Psoas muscle (tissue), 8 donors: ENCODE measurements around the gene SLC6A19. TPM values are rescaled to one million over a fixed set of nuclear protein-coding genes. Genes with fewer than 3 reads are reported as not detected.

Experiments used
- ATAC-seq, 4 donors: fragments of 200-7000 bp; cut with Tn5 transposase; one replicate each; pipeline ENCODE4 v1.9.1; 2020; ENCODE audit warnings: moderate library complexity in 3 of 4, mild to moderate bottlenecking in 2 of 4
- DNase-seq, 2 donors: peaks; one replicate each; pipeline ENCODE4 v3.0.0-alpha.2; 2020
- H3K27ac ChIP-seq: fragments of 200-600 bp; one replicate; pipeline ENCODE4 v1.8.0; 2022
- H3K27me3 ChIP-seq, 3 donors: fragments of 200-600 bp in 1 of 3; one replicate each; pipeline versions ENCODE4 v1.6.1 to v1.8.0; 2013 to 2022; ENCODE audit warnings: low read length in 2 of 3, mild to moderate bottlenecking in 2 of 3, moderate library complexity in 1 of 3; ENCODE audit not compliant: insufficient read depth in 3 of 3
- H3K36me3 ChIP-seq, 2 donors: fragments of 200-600 bp in 1 of 2; one replicate each; pipeline versions ENCODE4 v1.6.1 to v1.8.0; 2013 to 2022; ENCODE audit warnings: low read depth in 1 of 2, mild to moderate bottlenecking in 1 of 2, moderate library complexity in 1 of 2; ENCODE audit not compliant: insufficient read depth in 1 of 2
- H3K4me1 ChIP-seq: fragments of 200-600 bp; one replicate; pipeline ENCODE4 v1.8.0; 2022
- H3K4me3 ChIP-seq: fragments of 200-600 bp; one replicate; pipeline ENCODE4 v1.8.0; 2022; ENCODE audit warnings: mild to moderate bottlenecking
- H3K9me3 ChIP-seq: fragments of 200-600 bp; one replicate; pipeline ENCODE4 v1.8.0; 2022
- WGBS, 3 donors: extraction: QIAGEN DNeasy Blood & Tissue Kit; methylation state at CpG; one replicate each; pipeline versions ENCODE4 v1.1.6 to v1.1.7; 2013; 5-methylcytosine and 5-hydroxymethylcytosine counted together
- intact Hi-C, 2 donors: fragments of 100-400 bp; cut with DNase I; formaldehyde crosslinking; loops; one replicate each; pipeline versions ENCODE4 v1.11.0 to v1.14.2; 2022
- polyA plus RNA-seq, 3 donors: library from polyadenylated mRNA; stranded (reverse); fragments of 200-250 nt; gene quantifications; one replicate each; pipeline ENCODE4 v1.2.3, GENCODE V29; 2013
- total RNA-seq, 4 donors: library from RNA; stranded (reverse); fragmentation: NEBNext Ultra II Directional in 2 of 4; extraction: Animal tissue kit (Norgen Biotek cat#: 25700) in 2 of 4; gene quantifications; one replicate each; pipeline versions ENCODE4 v1.2.1 to v1.2.4, GENCODE V29; 2021 to 2023
- TF ChIP-seq, protein P1 (sequence below): fragments of 200-600 bp; IDR thresholded peaks from one replicate; pipeline ENCODE4 v1.8.0; 2022; ENCODE audit warnings: antibody characterized with exemption
- donor health status: healthy with polysubstance abuse.
- donor health status: DM: no; HTN: no; CAD: no; lungs with moderate emphysema.
- donor health status: Bipolar disorder and iron deficiency.
- donor health status: healthy.
- donor health status: DM: yes; HTN: yes; CAD: no.
- donor health status: DM: no; HTN: no; CAD: no.
- donor health status: DM: no; HTN: no; CAD: no.
- donor health status: DM: yes; HTN: yes; CAD: no.

The SLC6A19 gene
- total and polyA plus RNA-seq, 7 donors: 0.03 to 0.08 TPM; not detected in 5

- no peak overlapping the region for H3K27ac ChIP-seq
- 85 to 89% (median 87%) methylated on average over 15 to 29 of the region's 30 CpGs for WGBS, 3 donors
- H3K36me3 ChIP-seq: no peaks in the 10 kb centered on the region
- ATAC-seq: no peak
- peak; percentile 2 to 46 for DNase-seq
- no peaks in the 10 kb centered on the region for H3K9me3 ChIP-seq
- peaks cover 0 to 18% (median 6%) of the 10 kb centered on the region in 3 donors for H3K27me3 ChIP-seq
- H3K4me3 ChIP-seq: no peak overlapping the region
- no peaks in the 10 kb centered on the region for H3K4me1 ChIP-seq
- TF ChIP-seq, protein P1, sequence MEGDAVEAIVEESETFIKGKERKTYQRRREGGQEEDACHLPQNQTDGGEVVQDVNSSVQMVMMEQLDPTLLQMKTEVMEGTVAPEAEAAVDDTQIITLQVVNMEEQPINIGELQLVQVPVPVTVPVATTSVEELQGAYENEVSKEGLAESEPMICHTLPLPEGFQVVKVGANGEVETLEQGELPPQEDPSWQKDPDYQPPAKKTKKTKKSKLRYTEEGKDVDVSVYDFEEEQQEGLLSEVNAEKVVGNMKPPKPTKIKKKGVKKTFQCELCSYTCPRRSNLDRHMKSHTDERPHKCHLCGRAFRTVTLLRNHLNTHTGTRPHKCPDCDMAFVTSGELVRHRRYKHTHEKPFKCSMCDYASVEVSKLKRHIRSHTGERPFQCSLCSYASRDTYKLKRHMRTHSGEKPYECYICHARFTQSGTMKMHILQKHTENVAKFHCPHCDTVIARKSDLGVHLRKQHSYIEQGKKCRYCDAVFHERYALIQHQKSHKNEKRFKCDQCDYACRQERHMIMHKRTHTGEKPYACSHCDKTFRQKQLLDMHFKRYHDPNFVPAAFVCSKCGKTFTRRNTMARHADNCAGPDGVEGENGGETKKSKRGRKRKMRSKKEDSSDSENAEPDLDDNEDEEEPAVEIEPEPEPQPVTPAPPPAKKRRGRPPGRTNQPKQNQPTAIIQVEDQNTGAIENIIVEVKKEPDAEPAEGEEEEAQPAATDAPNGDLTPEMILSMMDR: no peak
- intact Hi-C loops: loop anchor here in 1 of 2 donors (10.0 kb wide), 1 partner anchor 253 kb away; no protein-coding TSS in a partner anchor
These were observed 23.4 kb upstream of the SLC6A19 start for GRCh38 chr5:1177826-1178528.

DNA sequence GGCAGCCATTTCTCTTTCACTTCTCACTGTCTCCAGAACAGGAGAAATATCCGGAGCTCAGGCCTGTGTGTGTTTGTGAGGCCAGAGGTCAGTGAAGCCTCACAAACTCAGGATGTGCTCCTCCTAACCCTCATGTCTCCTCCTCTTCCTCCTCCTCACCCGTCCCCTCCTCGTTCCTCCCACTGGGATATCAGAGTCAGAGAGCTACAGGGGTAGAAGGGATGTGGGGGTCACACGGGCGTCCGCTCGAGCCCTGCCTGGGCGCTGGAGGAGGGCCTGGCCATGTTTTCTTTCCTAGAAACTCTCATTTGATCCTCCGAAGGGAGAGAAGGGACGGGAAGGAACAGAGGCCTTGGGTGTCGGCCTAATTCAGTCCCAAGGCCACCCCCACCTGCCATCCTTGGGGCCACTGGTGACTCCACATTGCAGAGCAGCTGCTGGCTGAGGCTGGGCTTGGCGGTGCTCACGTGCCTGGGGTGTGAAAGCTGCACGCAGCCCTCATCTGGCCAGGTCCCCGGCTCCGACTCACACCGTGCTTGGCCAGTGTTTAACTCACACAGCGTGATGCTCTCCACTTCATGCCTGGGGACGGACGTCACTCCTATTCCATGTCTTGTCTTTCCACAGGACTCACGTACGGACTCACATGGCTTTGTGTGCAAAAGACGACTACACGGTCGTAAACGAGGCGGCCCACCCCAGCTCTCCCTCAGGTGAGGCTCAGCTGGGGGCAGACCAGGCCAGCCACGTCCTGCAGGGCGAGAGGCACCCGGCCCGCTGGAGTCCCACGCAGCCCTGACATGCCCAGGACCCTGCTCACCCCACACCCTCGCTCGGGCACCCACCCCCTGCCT, 22.6 kb upstream of the SLC6A19 start:
- H3K4me1 ChIP-seq: no peaks in the 10 kb centered on the region
- no peaks in the 10 kb centered on the region for H3K9me3 ChIP-seq
- DNase-seq (peak in 1 of 2 donors; percentile 47), ATAC-seq (no peak)
- H3K36me3 ChIP-seq: no peaks in the 10 kb centered on the region
- no peak overlapping the region for H3K27ac ChIP-seq
- H3K4me3 ChIP-seq: no peak overlapping the region
- WGBS, 3 donors: 69 to 75% methylated on average over 28 to 32 of the region's 34 CpGs; no CpG with 5 or more reads in 1 of the 3 donors
- TF ChIP-seq, protein P1: no peak
- intact Hi-C loops: loop anchor here in 1 of 2 donors (10.0 kb wide), 1 partner anchor 254 kb away; no protein-coding TSS in a partner anchor
- peaks cover 0 to 17% (median 6%) of the 10 kb centered on the region in 3 donors for H3K27me3 ChIP-seq

- Histone ChIP-seq H3K27ac (no peak overlapping the region), H3K4me1 (no peaks in the 10 kb centered on the region), H3K4me3 (no peak overlapping the region), H3K27me3 (peaks cover 0 to 11% (median 6%) of the 10 kb centered on the region in 3 donors), H3K36me3 (no peaks in the 10 kb centered on the region), H3K9me3 (no peaks in the 10 kb centered on the region)
- DNase-seq (peak in 1 of 2 donors; percentile 42), ATAC-seq (no peak)
- WGBS, 3 donors: 84 to 92% methylated on average over 3 to 7 of the region's 9 CpGs; no CpG with 5 or more reads in 1 of the 3 donors
- intact Hi-C loops: loop anchor here in 1 of 2 donors (10.0 kb wide), 1 partner anchor 255 kb away; no protein-coding TSS in a partner anchor
- TF ChIP-seq, protein P1: no peak
These were observed 22.0 kb upstream of the SLC6A19 start for GRCh38 chr5:1179383-1179715.

DNA sequence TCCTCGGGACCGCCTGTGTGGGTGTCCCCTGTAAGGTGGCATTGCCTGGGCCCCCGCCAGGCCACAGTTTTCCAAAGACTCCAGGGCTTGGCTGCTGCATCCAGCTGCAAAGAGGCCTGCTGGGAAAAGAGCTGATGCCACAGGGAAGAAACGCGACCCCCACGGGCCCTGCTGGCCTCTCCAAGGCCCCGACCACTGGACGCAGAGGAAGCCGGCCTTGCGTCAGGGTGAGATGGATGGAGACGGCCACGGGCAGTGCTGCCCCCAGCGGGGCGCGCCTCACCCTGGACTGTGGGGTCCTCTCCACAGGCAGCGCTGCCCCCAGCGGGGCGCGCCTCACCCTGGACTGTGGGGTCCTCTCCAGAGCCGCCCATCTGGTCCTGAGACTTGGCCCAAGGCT, 21.3 kb upstream of the SLC6A19 start:
- ATAC-seq: no peak
- Histone ChIP-seq H3K27me3 (peaks cover 0 to 6% (median 6%) of the 10 kb centered on the region in 3 donors), H3K9me3 (no peaks in the 10 kb centered on the region), H3K36me3 (no peaks in the 10 kb centered on the region), H3K4me3 (no peak overlapping the region), H3K27ac (no peak overlapping the region), H3K4me1 (no peaks in the 10 kb centered on the region)
- TF ChIP-seq, protein P1: no peak
- intact Hi-C loops: no loop called here
- WGBS, 3 donors: 81 to 94% methylated on average over 8 to 12 of the region's 20 CpGs; no CpG with 5 or more reads in 1 of the 3 donors
- DNase-seq: peak in 1 of 2 donors; percentile 35
